Neural progenitor cell (in vitro differentiated cells): ENCODE results near the gene COX5A. TPM values are rescaled to one million over a fixed set of nuclear protein-coding genes. Genes with fewer than 3 reads are reported as not detected.

ENCODE experiments used
- DNase-seq: peaks from one replicate; pipeline ENCODE4 v3.0.0-alpha.2; 2016; ENCODE audit warnings: low spot score
- H2AFZ ChIP-seq: fragments of 200-600 bp; sonication (generic); replicated peaks from 2 replicates; pipeline ENCODE4 v1.6.1; 2016; ENCODE audit warnings: antibody characterized with exemption
- H3F3A ChIP-seq: fragments of 200-600 bp; sonication (generic); 2 replicates; pipeline ENCODE4 v1.6.1; 2016; ENCODE audit warnings: antibody characterized with exemption, low read depth
- H3K27ac ChIP-seq: fragments of 200-600 bp; sonication (generic); 2 replicates; pipeline ENCODE4 v1.5.1; 2016; ENCODE audit warnings: mild to moderate bottlenecking
- H3K27me3 ChIP-seq: fragments of 200-600 bp; sonication (generic); 2 replicates; pipeline ENCODE4 v1.6.1; 2016; ENCODE audit warnings: mild to moderate bottlenecking, moderate library complexity
- H3K36me3 ChIP-seq: fragments of 200-600 bp; sonication (generic); 2 replicates; pipeline ENCODE4 v1.5.1; 2016
- H3K4me1 ChIP-seq: fragments of 200-600 bp; sonication (generic); 2 replicates; pipeline ENCODE4 v1.6.1; 2016; ENCODE audit warnings: mixed run types
- H3K4me2 ChIP-seq: fragments of 200-600 bp; sonication (generic); 2 replicates; pipeline ENCODE4 v1.6.1; 2016
- H3K4me3 ChIP-seq: fragments of 200-600 bp; sonication (generic); 2 replicates; pipeline ENCODE4 v1.5.1; 2016
- H3K79me2 ChIP-seq: fragments of 200-600 bp; sonication (generic); 2 replicates; pipeline ENCODE4 v1.6.1; 2016; ENCODE audit warnings: low read depth
- H3K9ac ChIP-seq: fragments of 200-600 bp; sonication (generic); 2 replicates; pipeline ENCODE4 v1.6.1; 2016
- H3K9me3 ChIP-seq: fragments of 200-600 bp; sonication (generic); 2 replicates; pipeline ENCODE4 v1.5.1; 2016; ENCODE audit warnings: low read depth
- H4K20me1 ChIP-seq: fragments of 200-600 bp; sonication (generic); 2 replicates; pipeline ENCODE4 v1.6.1; 2016; ENCODE audit warnings: low read depth
- H3K27ac Mint-ChIP-seq: 3 replicates; pipeline ENCODE4 v1.8.0; 2021; ENCODE audit warnings: mixed read lengths
- H3K27me3 Mint-ChIP-seq: 2 replicates; pipeline ENCODE4 v1.8.0; 2022; ENCODE audit warnings: low read depth, mild to moderate bottlenecking, inconsistent platforms, moderate library complexity, mixed read lengths; ENCODE audit not compliant: insufficient read depth
- H3K36me3 Mint-ChIP-seq: 3 replicates; pipeline ENCODE4 v1.8.0; 2021; ENCODE audit warnings: mixed read lengths
- H3K4me1 Mint-ChIP-seq: 3 replicates; pipeline ENCODE4 v1.8.0; 2021; ENCODE audit warnings: mixed read lengths
- H3K4me3 Mint-ChIP-seq: 3 replicates; pipeline ENCODE4 v1.8.0; 2021; ENCODE audit warnings: mild to moderate bottlenecking, moderate library complexity, mixed read lengths
- H3K9me3 Mint-ChIP-seq: 3 replicates; pipeline ENCODE4 v1.8.0; 2020; ENCODE audit warnings: mixed read lengths
- CTCF ChIP-seq: fragments of 200-600 bp; sonication (generic); IDR thresholded peaks from 2 replicates; pipeline ENCODE4 v1.5.1; 2017; ENCODE audit warnings: antibody characterized with exemption, mild to moderate bottlenecking
- EZH2 ChIP-seq: fragments of 200-600 bp; sonication (generic); IDR thresholded peaks from 2 replicates; pipeline ENCODE4 v1.6.1; 2017; ENCODE audit warnings: antibody characterized with exemption, mild to moderate bottlenecking, moderate library complexity
- EZH2phosphoT487 ChIP-seq: fragments of 200-600 bp; sonication (generic); IDR thresholded peaks from 2 replicates; pipeline ENCODE4 v1.6.1; 2017; ENCODE audit warnings: antibody characterized with exemption
- total RNA-seq: library from RNA; depleted of rRNA; stranded (reverse); fragments of >200 nt; gene quantifications from 2 replicates; pipeline ENCODE4 v1.2.3, GENCODE V29; 2015; ENCODE audit warnings: low replicate concordance

COX5A gene
- total RNA-seq, 1 donor from 2014 or later, result 200 TPM

DNA sequence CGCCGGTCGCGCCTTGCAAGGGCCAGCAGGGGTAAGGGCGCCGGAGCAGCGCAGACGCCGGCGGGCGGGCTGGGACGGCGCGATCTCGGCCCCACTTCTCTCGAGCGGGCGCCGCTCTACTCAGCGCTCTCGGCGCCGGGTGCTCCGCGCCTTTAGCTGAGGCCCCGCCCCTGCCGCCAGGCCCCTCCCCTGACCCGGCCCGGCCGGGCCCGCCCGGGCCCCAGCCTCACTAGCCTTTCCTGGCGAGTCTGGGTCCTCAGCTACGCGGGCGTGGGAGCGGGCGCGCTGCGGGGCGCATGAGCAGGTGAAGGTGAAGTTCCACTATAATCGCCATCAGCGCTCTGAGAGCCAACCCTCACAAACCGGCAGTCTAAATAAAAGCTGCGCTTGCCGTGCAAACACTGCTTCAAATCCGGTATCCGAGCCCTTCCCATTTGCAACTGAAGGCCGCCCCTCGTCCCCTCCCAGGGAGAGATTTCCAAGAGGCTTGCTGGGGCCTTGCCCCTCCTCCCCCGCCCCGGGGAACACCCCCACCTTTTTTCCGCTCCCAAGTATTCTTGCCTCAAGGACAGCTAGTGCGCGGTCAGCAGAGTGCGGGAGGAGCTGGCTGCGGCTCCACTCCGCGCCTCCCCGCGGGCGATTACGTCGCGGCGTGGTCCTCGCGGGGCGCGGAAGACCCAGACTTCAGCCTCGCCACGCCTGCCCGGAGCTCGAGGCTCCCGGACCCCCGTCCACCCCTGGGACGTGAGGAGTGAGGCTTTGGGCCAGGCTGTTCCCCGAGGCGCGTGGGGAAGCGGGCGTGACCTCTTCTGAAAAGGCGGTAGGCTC, 19.0 kb upstream of the COX5A start, which contains the start of gene RPP25:
Gene RPP25 (minus strand): TSS at position 125 of the 828 bp plus-strand sequence. CDS start 189 bp downstream, outside the sequence.
- Histone ChIP-seq H3K79me2 (no peaks in the 10 kb centered on the region), H3K4me2 (peak within 1 kb of the TSS; percentile 78), H3K9me3 (no peaks in the 10 kb centered on the region), H3K36me3 (no peaks in the 10 kb centered on the region), H3K4me3 (peak within 1 kb of the TSS; percentile 49), H4K20me1 (peaks cover 11% of the 10 kb centered on the region), H2AFZ (peak within 1 kb of the TSS; percentile 54), H3K27ac (no peak within 1 kb of the TSS), H3F3A (peaks cover 38% of the 10 kb centered on the region), H3K4me1 (peaks cover 28% of the 10 kb centered on the region), H3K27me3 (peaks cover 73% of the 10 kb centered on the region), H3K9ac (no peak within 1 kb of the TSS)
- Mint-ChIP-seq H3K4me3 (peak within 1 kb of the TSS; percentile 79), H3K36me3 (no peaks in the 10 kb centered on the region), H3K4me1 (peaks cover 24% of the 10 kb centered on the region), H3K9me3 (no peaks in the 10 kb centered on the region), H3K27ac (no peak within 1 kb of the TSS), H3K27me3 (peaks cover 48% of the 10 kb centered on the region)
- DNase-seq, result peak; percentile 87
- TF ChIP-seq CTCF (no peak), EZH2 (peak; percentile 59), EZH2phosphoT487 (peak; percentile 21)

DNA sequence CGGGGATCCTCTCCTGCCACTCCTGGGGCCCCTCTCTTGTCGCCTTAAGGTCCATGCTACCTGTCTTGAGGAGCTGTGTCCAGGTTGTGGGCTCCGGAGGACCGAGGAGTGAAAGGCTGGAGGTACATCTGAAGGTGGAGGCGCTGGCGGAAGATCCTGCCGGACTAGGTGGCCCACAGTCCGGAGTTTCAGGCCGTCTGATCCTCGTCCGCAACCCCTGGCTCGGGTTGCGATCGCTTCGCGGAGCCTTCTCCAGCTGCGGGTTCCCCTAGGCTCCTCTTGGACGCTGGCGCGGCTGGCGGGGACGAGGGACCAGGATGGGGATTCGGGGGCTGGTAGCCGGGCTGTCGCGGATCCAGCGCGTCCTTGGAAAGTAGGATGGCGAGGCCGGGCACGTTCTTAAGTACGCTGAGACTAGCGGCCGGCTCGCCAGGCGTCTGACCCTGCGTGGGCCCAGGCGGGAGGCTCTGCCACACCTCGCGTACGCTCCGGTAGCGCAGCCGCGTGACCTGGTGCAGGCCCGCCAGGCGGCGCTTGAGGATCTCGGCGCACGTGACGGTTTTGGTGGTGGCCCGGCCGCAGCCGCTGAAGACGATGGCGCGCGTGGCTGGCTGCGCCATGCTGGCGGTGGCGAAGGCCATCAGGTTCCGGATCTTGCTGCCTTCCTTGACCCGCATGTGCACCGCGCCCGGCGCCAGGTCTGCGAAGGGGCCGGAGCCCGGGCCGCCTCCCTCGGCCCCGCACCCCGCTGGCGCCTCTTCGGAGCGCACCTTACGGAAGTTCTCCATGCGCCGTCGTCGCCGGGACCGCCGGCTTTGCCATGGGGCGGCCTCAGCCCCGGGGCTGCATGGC, 18.1 kb upstream of the COX5A start:
- H3K27me3 Mint-ChIP-seq, result peaks cover 43% of the 10 kb centered on the region
- TF ChIP-seq EZH2phosphoT487 (peak; percentile 54), EZH2 (peak; percentile 55), CTCF (peak; percentile 55)
- Histone ChIP-seq H4K20me1 (peaks cover 11% of the 10 kb centered on the region), H3K4me2 (peak overlapping the region; percentile 78), H3K4me3 (peak overlapping the region; percentile 49), H3K27me3 (peaks cover 65% of the 10 kb centered on the region), H3K4me1 (peaks cover 28% of the 10 kb centered on the region), H3F3A (peaks cover 38% of the 10 kb centered on the region), H2AFZ (peak overlapping the region; percentile 54), H3K27ac (no peak overlapping the region), H3K9ac (no peak overlapping the region), H3K79me2 (no peaks in the 10 kb centered on the region), H3K9me3 (no peaks in the 10 kb centered on the region), H3K36me3 (no peaks in the 10 kb centered on the region)
- no peaks in the 10 kb centered on the region for H3K9me3 Mint-ChIP-seq
- no peaks in the 10 kb centered on the region for H3K36me3 Mint-ChIP-seq
- peak overlapping the region; percentile 78 for H3K4me3 Mint-ChIP-seq
- peak; percentile 86 for DNase-seq
- peaks cover 24% of the 10 kb centered on the region for H3K4me1 Mint-ChIP-seq
- H3K27ac Mint-ChIP-seq, result no peak overlapping the region

- H3K27ac Mint-ChIP-seq, result no peak overlapping the region
- no peak overlapping the region for H3K27ac ChIP-seq
- peaks cover 42% of the 10 kb centered on the region for H3F3A ChIP-seq
- H3K9me3 Mint-ChIP-seq, result no peaks in the 10 kb centered on the region
- H3K4me3 Mint-ChIP-seq, result peak overlapping the region; percentile 78
- H3K9me3 ChIP-seq, result no peaks in the 10 kb centered on the region
- peaks cover 29% of the 10 kb centered on the region for H3K4me1 Mint-ChIP-seq
- H2AFZ ChIP-seq, result no peak overlapping the region
- no peak for TF ChIP-seq EZH2
- TF ChIP-seq EZH2phosphoT487, result no peak
- no peak for TF ChIP-seq CTCF
- H3K9ac ChIP-seq, result no peak overlapping the region
- H3K27me3 ChIP-seq, result peaks cover 55% of the 10 kb centered on the region
- H3K4me2 ChIP-seq, result peak overlapping the region; percentile 78
- H3K4me1 ChIP-seq, result peaks cover 31% of the 10 kb centered on the region
- H3K36me3 Mint-ChIP-seq, result no peaks in the 10 kb centered on the region
- H3K36me3 ChIP-seq, result no peaks in the 10 kb centered on the region
- peaks cover 11% of the 10 kb centered on the region for H4K20me1 ChIP-seq
- H3K27me3 Mint-ChIP-seq, result peaks cover 37% of the 10 kb centered on the region
- H3K79me2 ChIP-seq, result no peaks in the 10 kb centered on the region
- no peak for DNase-seq
- H3K4me3 ChIP-seq, result peak overlapping the region; percentile 49
These were observed 17.1 kb upstream of the COX5A start for GRCh38 chr15:74955017-74955416.
